Naive B cell (primary cell): ENCODE data around the gene SCD. TPM values are rescaled to one million over a fixed set of nuclear protein-coding genes. Genes with fewer than 3 reads are reported as not detected.

ENCODE experiments used
- ATAC-seq, 2 donors: fragments of 150-1000 bp; cut with Tn5 transposase; 2 replicates each; pipeline ENCODE4 v1.10.0; 2021; ENCODE audit warnings: low read depth in 2 of 2, mild to moderate bottlenecking in 2 of 2, moderate library complexity in 2 of 2
- DNase-seq: peaks from one replicate; pipeline ENCODE4 v3.0.0; 2022
- H3K27ac Mint-ChIP-seq, 6 donors: one replicate each; pipeline ENCODE4 v1.8.0; 2020 to 2022; ENCODE audit warnings: mild to moderate bottlenecking in 6 of 6, mixed read lengths in 6 of 6, moderate library complexity in 5 of 6, inconsistent platforms in 2 of 6
- H3K27me3 Mint-ChIP-seq, 3 donors: one replicate each; pipeline ENCODE4 v1.8.0; 2021 to 2022; ENCODE audit warnings: mixed read lengths in 3 of 3, mild to moderate bottlenecking in 1 of 3
- H3K36me3 Mint-ChIP-seq, 2 donors: one replicate each; pipeline ENCODE4 v1.8.0; 2020 to 2022; ENCODE audit warnings: mixed read lengths in 2 of 2, inconsistent platforms in 1 of 2, mild to moderate bottlenecking in 1 of 2
- H3K4me1 Mint-ChIP-seq, 3 donors: one replicate each; pipeline ENCODE4 v1.8.0; 2020 to 2022; ENCODE audit warnings: mixed read lengths in 3 of 3, inconsistent platforms in 1 of 3, mild to moderate bottlenecking in 1 of 3, moderate library complexity in 1 of 3
- H3K4me3 Mint-ChIP-seq, 8 donors: one replicate each; pipeline ENCODE4 v1.8.0; 2020 to 2022; ENCODE audit warnings: mild to moderate bottlenecking in 8 of 8, mixed read lengths in 8 of 8, moderate library complexity in 8 of 8, inconsistent platforms in 2 of 8
- H3K9me3 Mint-ChIP-seq, 7 donors: one replicate each; pipeline ENCODE4 v1.8.0; 2020 to 2022; ENCODE audit warnings: mixed read lengths in 7 of 7, mild to moderate bottlenecking in 5 of 7, inconsistent platforms in 2 of 7, moderate library complexity in 1 of 7
- polyA plus RNA-seq, 6 donors: library from polyadenylated mRNA; unstranded; fragments of 300-500 nt; fragmentation: Illumina TruSeq; gene quantifications; one replicate each; pipeline ENCODE4 v1.2.3, GENCODE V29; 2021; ENCODE audit warnings: low read depth in 6 of 6

Gene SCD
- polyA plus RNA-seq, 6 donors from 2014 or later = 1.7 to 8.3 (median 4.2) TPM

- DNase-seq (no peak), ATAC-seq (no peak)
- Mint-ChIP-seq H3K9me3 (peaks cover 0 to 2% (median 0%) of the 10 kb centered on the region in 7 donors), H3K4me3 (peak overlapping the region in 1 of 8 donors; percentile 25), H3K36me3 (no peaks in the 10 kb centered on the region), H3K4me1 (peaks cover 0 to 2% (median 0%) of the 10 kb centered on the region in 3 donors), H3K27me3 (peaks cover 0 to 16% (median 4%) of the 10 kb centered on the region in 3 donors), H3K27ac (no peak overlapping the region)
Measured at GRCh38 chr10:100401631-100402328, 54.7 kb downstream of the SCD start.

GRCh38 chr10:100403734-100404133 lies 56.7 kb downstream of the SCD start:
- Mint-ChIP-seq H3K36me3 (no peaks in the 10 kb centered on the region), H3K27ac (no peak overlapping the region), H3K27me3 (peaks cover 0 to 27% (median 4%) of the 10 kb centered on the region in 3 donors), H3K4me3 (no peak overlapping the region), H3K9me3 (peaks cover 0 to 2% (median 0%) of the 10 kb centered on the region in 7 donors), H3K4me1 (no peaks in the 10 kb centered on the region)
- no peak for DNase-seq
- no peak for ATAC-seq

- no peak overlapping the region for H3K4me3 Mint-ChIP-seq
- DNase-seq (no peak), ATAC-seq (no peak)
- H3K4me1 Mint-ChIP-seq = no peaks in the 10 kb centered on the region
- no peak overlapping the region for H3K27ac Mint-ChIP-seq
- H3K36me3 Mint-ChIP-seq = no peaks in the 10 kb centered on the region
- H3K27me3 Mint-ChIP-seq = peaks cover 18 to 33% (median 29%) of the 10 kb centered on the region in 3 donors
- H3K9me3 Mint-ChIP-seq = peaks cover 0 to 12% (median 0%) of the 10 kb centered on the region in 7 donors
Measured at GRCh38 chr10:100413173-100413572, 66.1 kb downstream of the SCD start.

Other genes starting within 250 kb of the SCD start
- 10 to 100 TPM in 2 of 6 donors, 1 to 10 TPM in 4; 3.4 to 14.6 (median 9.8) TPM for gene ERLIN1, start 161.2 kb upstream of the SCD start, polyA plus RNA-seq
- 10 to 100 TPM in 4 of 6 donors, 1 to 10 TPM in 2; 7.5 to 15.5 (median 12.4) TPM for gene CHUK, start 117.6 kb upstream of the SCD start, polyA plus RNA-seq
- 10 to 100 TPM; 23.8 to 40.6 (median 28.9) TPM for gene CWF19L1, start 79.6 kb upstream of the SCD start, polyA plus RNA-seq
- gene BLOC1S2, start 60.6 kb upstream of the SCD start, polyA plus RNA-seq = 100 to 1,000 TPM; 254 to 374 (median 297) TPM
- gene PKD2L1, start 17.0 kb upstream of the SCD start, polyA plus RNA-seq = 1 to 10 TPM in 1 of 6 donors, under 1 TPM in 2, not detected in 3; 0.25 to 1.1 (median 0.93) TPM
- under 1 TPM in 1 of 6 donors, not detected in 5; 0.17 TPM for gene WNT8B, start 115.8 kb downstream of the SCD start, polyA plus RNA-seq
- gene SEC31B, start 172.6 kb downstream of the SCD start, polyA plus RNA-seq = 1 to 10 TPM in 2 of 6 donors, under 1 TPM in 3, not detected in 1; 0.55 to 1.6 (median 0.83) TPM
- 100 to 1,000 TPM; 403 to 762 (median 428) TPM for gene NDUFB8, start 182.6 kb downstream of the SCD start, polyA plus RNA-seq
- 10 to 100 TPM; 23.2 to 36.1 (median 29.3) TPM for gene HIF1AN, start 188.7 kb downstream of the SCD start, polyA plus RNA-seq